ENCODE data around the gene MTR. TPM values are rescaled to one million over a fixed set of nuclear protein-coding genes. Genes with fewer than 3 reads are reported as not detected.

MTR gene
- total and polyA plus RNA-seq, 12 donors = 5.2 to 100 (median 65.4) TPM

DNA sequence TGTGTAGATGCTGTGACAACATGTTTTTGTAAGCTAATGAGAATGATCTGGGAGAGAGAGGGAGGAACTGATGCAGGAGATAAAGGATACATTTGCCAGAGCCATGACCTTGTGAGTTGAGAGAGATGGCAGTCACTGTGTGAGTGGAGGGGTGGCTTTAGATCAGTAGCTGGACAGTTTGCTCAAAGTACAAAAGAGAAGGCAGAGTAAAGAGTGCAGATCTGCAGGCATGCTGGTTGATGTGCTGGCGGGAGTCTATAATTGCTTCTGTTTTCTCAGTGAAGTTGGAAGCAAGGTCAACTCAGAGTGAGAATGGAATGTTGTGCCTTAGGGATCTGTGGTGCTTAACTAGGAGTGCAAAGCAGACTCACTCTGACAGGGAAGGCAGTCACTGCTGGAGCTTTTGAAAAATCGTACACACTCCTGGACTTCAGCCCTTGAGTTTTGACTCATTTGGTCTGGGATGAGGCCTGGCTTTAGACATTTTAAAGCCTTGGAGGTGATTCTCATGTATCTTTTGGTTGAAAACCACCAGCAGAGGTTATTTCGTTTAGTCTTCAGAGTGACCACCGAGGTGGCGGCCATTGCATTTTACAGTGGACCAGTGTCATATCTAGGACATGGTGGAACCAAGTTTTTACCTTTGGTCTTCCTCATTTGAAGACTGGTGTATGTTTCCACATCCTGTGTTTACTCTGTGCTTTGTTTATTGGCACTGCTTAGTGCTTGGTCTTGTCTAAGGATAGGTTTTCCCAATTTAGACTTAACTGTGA is 49.6 kb downstream of the MTR start:
- intact Hi-C loops (cut with DNase I) = no loop called here
- Histone ChIP-seq H3K4me1 (peaks cover 0 to 17% (median 8%) of the 10 kb centered on the region in 9 donors), H3K9me3 (no peaks in the 10 kb centered on the region), H3K4me3 (no peak overlapping the region), H3K36me3 (peaks cover 0 to 70% (median 11%) of the 10 kb centered on the region in 9 donors), H3K27me3 (no peaks in the 10 kb centered on the region), H3K27ac (peak overlapping the region; percentile 21 to 76 (median 64))
- peak; percentile 30 to 84 (median 73) for ATAC-seq
- TF ChIP-seq, protein P1, sequence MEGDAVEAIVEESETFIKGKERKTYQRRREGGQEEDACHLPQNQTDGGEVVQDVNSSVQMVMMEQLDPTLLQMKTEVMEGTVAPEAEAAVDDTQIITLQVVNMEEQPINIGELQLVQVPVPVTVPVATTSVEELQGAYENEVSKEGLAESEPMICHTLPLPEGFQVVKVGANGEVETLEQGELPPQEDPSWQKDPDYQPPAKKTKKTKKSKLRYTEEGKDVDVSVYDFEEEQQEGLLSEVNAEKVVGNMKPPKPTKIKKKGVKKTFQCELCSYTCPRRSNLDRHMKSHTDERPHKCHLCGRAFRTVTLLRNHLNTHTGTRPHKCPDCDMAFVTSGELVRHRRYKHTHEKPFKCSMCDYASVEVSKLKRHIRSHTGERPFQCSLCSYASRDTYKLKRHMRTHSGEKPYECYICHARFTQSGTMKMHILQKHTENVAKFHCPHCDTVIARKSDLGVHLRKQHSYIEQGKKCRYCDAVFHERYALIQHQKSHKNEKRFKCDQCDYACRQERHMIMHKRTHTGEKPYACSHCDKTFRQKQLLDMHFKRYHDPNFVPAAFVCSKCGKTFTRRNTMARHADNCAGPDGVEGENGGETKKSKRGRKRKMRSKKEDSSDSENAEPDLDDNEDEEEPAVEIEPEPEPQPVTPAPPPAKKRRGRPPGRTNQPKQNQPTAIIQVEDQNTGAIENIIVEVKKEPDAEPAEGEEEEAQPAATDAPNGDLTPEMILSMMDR (IDR thresholded peaks at IDR 0.05) = no peak
- 65 to 76% methylated on average over 5 of the region's 5 CpGs for WGBS, 2 donors
- DNase-seq = no peak

DNA sequence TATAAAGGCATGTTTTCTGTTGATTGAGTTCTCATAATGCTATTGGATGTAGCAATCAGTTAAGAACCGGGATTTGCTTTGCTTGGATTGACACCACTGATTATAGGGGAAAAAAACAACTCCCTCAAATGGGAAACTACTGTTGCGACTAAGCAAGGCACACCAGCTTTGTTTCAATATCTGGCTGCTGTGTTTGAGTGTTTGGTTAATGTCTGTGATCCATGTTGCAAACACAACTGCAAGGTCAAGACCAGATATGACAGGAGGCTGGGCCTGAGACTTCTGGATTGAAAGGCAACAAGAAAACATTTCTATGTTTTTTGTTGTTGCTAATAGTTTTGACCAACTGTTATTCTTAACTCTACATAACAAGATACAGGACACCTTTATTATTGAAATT is 50.7 kb downstream of the MTR start:
- ATAC-seq = peak in 2 of 8 donors; percentile 50 to 64
- intact Hi-C loops (cut with DNase I) = no loop called here
- peaks cover 0 to 20% (median 8%) of the 10 kb centered on the region in 9 donors for H3K4me1 ChIP-seq

DNA sequence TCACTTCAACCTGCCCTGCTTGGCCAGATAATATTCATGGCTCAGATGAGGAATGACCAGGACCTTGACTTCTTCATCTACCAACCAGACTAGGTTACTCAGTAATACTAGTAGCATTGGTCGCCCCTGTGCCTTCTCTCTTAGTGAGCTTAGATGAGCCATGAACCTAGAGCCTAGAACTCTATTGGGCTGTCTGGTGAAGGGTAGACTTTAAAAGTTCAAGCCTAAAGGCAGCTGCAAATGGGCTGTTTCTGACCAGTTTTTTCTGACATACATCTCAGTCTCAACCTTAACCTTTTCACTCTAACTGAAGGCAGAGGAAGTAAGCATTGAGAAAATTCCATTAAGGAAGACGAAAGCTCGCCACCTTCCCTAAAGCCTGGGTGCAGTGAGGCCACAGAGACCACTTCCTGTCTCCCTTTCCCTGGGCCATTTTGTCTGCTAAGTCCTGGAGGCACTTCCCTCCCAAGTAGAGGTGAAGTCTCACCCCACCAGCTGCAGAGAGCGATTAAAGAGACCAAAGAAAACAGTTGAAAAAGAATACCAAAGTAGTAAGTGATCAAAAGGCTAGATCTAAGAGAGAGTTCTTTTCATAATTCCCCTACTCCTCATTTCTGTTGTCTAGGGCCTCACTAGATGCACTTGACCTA is 53.3 kb downstream of the MTR start:
- no peak for DNase-seq
- Histone ChIP-seq H3K36me3 (peaks cover 0 to 69% (median 18%) of the 10 kb centered on the region in 9 donors), H3K27ac (no peak overlapping the region), H3K4me3 (no peak overlapping the region), H3K4me1 (peaks cover 0 to 20% (median 8%) of the 10 kb centered on the region in 9 donors), H3K9me3 (no peaks in the 10 kb centered on the region), H3K27me3 (no peaks in the 10 kb centered on the region)
- TF ChIP-seq, protein P1 (IDR thresholded peaks at IDR 0.05) = no peak
- ATAC-seq = no peak
- intact Hi-C loops (cut with DNase I) = no loop called here
- WGBS, 2 donors = 71 to 94% methylated on average over 4 of the region's 4 CpGs

More for the DNA sequence above, 50.7 kb downstream of the MTR start:
- Histone ChIP-seq H3K9me3 (no peaks in the 10 kb centered on the region), H3K4me3 (no peak overlapping the region), H3K36me3 (peaks cover 0 to 70% (median 7%) of the 10 kb centered on the region in 9 donors), H3K27me3 (no peaks in the 10 kb centered on the region), H3K27ac (peak overlapping the region in 6 of 10 donors; percentile 12 to 76 (median 64))
- TF ChIP-seq, protein P1 (IDR thresholded peaks at IDR 0.05) = no peak
- 48 to 55% methylated on average over 2 of the region's 2 CpGs for WGBS, 2 donors
- DNase-seq = no peak

DNA sequence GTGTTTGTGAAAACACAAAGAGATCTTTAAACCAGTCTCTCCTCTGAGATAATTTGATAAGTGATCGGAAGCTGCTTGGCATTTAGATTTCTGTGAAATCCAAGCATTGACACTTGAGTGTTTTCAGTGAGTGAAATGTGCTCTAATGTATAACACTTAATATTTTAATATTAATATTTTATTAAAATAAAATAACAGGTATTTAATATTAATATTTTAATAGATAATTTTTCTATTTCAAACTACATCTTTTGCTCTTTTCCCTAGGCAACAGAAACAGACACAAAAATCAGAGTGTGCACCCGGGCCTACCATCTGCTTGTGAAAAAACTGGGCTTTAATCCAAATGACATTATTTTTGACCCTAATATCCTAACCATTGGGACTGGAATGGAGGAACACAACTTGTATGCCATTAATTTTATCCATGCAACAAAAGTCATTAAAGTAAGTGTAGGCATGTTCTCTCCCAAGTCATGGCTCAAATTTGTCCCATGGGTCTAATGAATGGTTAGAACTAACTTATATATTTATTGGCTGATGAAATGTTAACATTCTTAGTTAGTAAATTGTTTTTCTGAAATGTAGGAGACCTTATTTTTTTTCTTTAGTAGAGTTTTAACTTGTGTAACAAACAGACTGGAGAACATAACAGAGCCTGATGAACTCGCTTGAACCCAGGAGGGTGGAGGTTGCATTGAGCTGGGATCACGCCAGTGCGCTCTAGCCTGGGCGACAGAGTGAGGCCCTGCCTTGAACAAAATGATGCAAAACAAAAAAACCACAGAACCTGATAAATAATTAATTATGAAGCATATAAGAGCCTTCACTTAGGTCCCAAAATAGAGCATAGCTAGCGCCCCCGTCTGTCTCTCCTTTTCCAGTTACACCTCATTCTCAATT is 55.2 kb downstream of the MTR start:
- Histone ChIP-seq H3K27me3 (no peaks in the 10 kb centered on the region), H3K27ac (no peak overlapping the region), H3K4me1 (peaks cover 0 to 12% (median 5%) of the 10 kb centered on the region in 9 donors), H3K9me3 (no peaks in the 10 kb centered on the region), H3K4me3 (no peak overlapping the region), H3K36me3 (peaks cover 0 to 81% (median 34%) of the 10 kb centered on the region in 9 donors)
- ATAC-seq (no peak), DNase-seq (no peak)
- intact Hi-C loops (cut with DNase I) = no loop called here
- WGBS, 2 donors = 84 to 92% methylated on average over 8 of the region's 8 CpGs
- TF ChIP-seq, protein P1 (IDR thresholded peaks at IDR 0.05) = no peak

Data from heart right ventricle (tissue), 16 donors.